ENCODE measurements around the gene TEX14.
A peak's percentile ranks its signal among the peaks of the same experiment; 100 is the strongest.

Gene TEX14

GRCh38 chr17:58538811-58539409 is 152.9 kb downstream of the TEX14 start:
- H3K36me3 ChIP-seq (ENCODE audit: control insufficient read depth, insufficient read depth, low read length): no peaks in the 10 kb centered on the region
- H3K4me3 ChIP-seq (ENCODE audit: insufficient read depth, low read depth, low read length): no peak overlapping the region
- H3K4me1 ChIP-seq (ENCODE audit: control insufficient read depth, insufficient read depth, low read length): no peaks in the 10 kb centered on the region
- 93 to 96% methylated on average over 6 of the region's 6 CpGs for WGBS, 2 experiments
- H3K9me3 ChIP-seq (ENCODE audit: control insufficient read depth, low read length): no peaks in the 10 kb centered on the region
- H3K27ac ChIP-seq (ENCODE audit: insufficient read depth, low read depth, low read length, poor library complexity, severe bottlenecking): no peak overlapping the region
- no peaks in the 10 kb centered on the region for H3K27me3 ChIP-seq (ENCODE audit: control insufficient read depth, insufficient read depth, low read length, poor library complexity, severe bottlenecking)

- no peaks in the 10 kb centered on the region for H3K36me3 ChIP-seq (ENCODE audit: control insufficient read depth, insufficient read depth, low read length)
- 87 to 90% methylated on average over 4 of the region's 4 CpGs for WGBS, 2 experiments
- no peaks in the 10 kb centered on the region for H3K9me3 ChIP-seq (ENCODE audit: control insufficient read depth, low read length)
- peaks cover 4% of the 10 kb centered on the region for H3K4me1 ChIP-seq (ENCODE audit: control insufficient read depth, insufficient read depth, low read length)
- no peak overlapping the region for H3K27ac ChIP-seq (ENCODE audit: insufficient read depth, low read depth, low read length, poor library complexity, severe bottlenecking)
- H3K27me3 ChIP-seq (ENCODE audit: control insufficient read depth, insufficient read depth, low read length, poor library complexity, severe bottlenecking): peaks cover 12% of the 10 kb centered on the region
- no peak overlapping the region for H3K4me3 ChIP-seq (ENCODE audit: insufficient read depth, low read depth, low read length)
Observed at GRCh38 chr17:58537266-58537665, 154.6 kb downstream of the TEX14 start.

GRCh38 chr17:58536542-58536941 is 155.3 kb downstream of the TEX14 start:
- no peaks in the 10 kb centered on the region for H3K9me3 ChIP-seq (ENCODE audit: control insufficient read depth, low read length)
- H3K4me3 ChIP-seq (ENCODE audit: insufficient read depth, low read depth, low read length): no peak overlapping the region
- no peaks in the 10 kb centered on the region for H3K36me3 ChIP-seq (ENCODE audit: control insufficient read depth, insufficient read depth, low read length)
- H3K27me3 ChIP-seq (ENCODE audit: control insufficient read depth, insufficient read depth, low read length, poor library complexity, severe bottlenecking): peaks cover 17% of the 10 kb centered on the region
- WGBS, 2 experiments: 89 to 90% methylated on average over 3 of the region's 3 CpGs
- H3K27ac ChIP-seq (ENCODE audit: insufficient read depth, low read depth, low read length, poor library complexity, severe bottlenecking): no peak overlapping the region
- peaks cover 4% of the 10 kb centered on the region for H3K4me1 ChIP-seq (ENCODE audit: control insufficient read depth, insufficient read depth, low read length)

GRCh38 chr17:58535431-58535830 is 156.4 kb downstream of the TEX14 start:
- Histone ChIP-seq H3K27ac (ENCODE audit: insufficient read depth, low read depth, low read length, poor library complexity, severe bottlenecking) (no peak overlapping the region), H3K4me3 (ENCODE audit: insufficient read depth, low read depth, low read length) (no peak overlapping the region), H3K36me3 (ENCODE audit: control insufficient read depth, insufficient read depth, low read length) (no peaks in the 10 kb centered on the region), H3K9me3 (ENCODE audit: control insufficient read depth, low read length) (no peaks in the 10 kb centered on the region), H3K27me3 (ENCODE audit: control insufficient read depth, insufficient read depth, low read length, poor library complexity, severe bottlenecking) (peaks cover 22% of the 10 kb centered on the region), H3K4me1 (ENCODE audit: control insufficient read depth, insufficient read depth, low read length) (peaks cover 13% of the 10 kb centered on the region)
- WGBS, 2 experiments: 89% methylated on average over 2 of the region's 2 CpGs

- no peak overlapping the region for H3K27ac ChIP-seq (ENCODE audit: insufficient read depth, low read depth, low read length, poor library complexity, severe bottlenecking)
- WGBS, 2 experiments: 88 to 94% methylated on average over 4 of the region's 4 CpGs
- H3K4me1 ChIP-seq (ENCODE audit: control insufficient read depth, insufficient read depth, low read length): peaks cover 17% of the 10 kb centered on the region
- H3K27me3 ChIP-seq (ENCODE audit: control insufficient read depth, insufficient read depth, low read length, poor library complexity, severe bottlenecking): peaks cover 22% of the 10 kb centered on the region
- no peaks in the 10 kb centered on the region for H3K9me3 ChIP-seq (ENCODE audit: control insufficient read depth, low read length)
- no peaks in the 10 kb centered on the region for H3K36me3 ChIP-seq (ENCODE audit: control insufficient read depth, insufficient read depth, low read length)
- H3K4me3 ChIP-seq (ENCODE audit: insufficient read depth, low read depth, low read length): no peak overlapping the region
Observed at GRCh38 chr17:58534901-58535421, 156.9 kb downstream of the TEX14 start.

GRCh38 chr17:58534331-58534730 is 157.5 kb downstream of the TEX14 start:
- H3K9me3 ChIP-seq (ENCODE audit: control insufficient read depth, low read length): no peaks in the 10 kb centered on the region
- WGBS, 2 experiments: 55 to 57% methylated on average over 3 of the region's 3 CpGs
- peaks cover 20% of the 10 kb centered on the region for H3K4me1 ChIP-seq (ENCODE audit: control insufficient read depth, insufficient read depth, low read length)
- H3K27me3 ChIP-seq (ENCODE audit: control insufficient read depth, insufficient read depth, low read length, poor library complexity, severe bottlenecking): peaks cover 22% of the 10 kb centered on the region
- no peaks in the 10 kb centered on the region for H3K36me3 ChIP-seq (ENCODE audit: control insufficient read depth, insufficient read depth, low read length)
- no peak overlapping the region for H3K27ac ChIP-seq (ENCODE audit: insufficient read depth, low read depth, low read length, poor library complexity, severe bottlenecking)
- H3K4me3 ChIP-seq (ENCODE audit: insufficient read depth, low read depth, low read length): no peak overlapping the region

GRCh38 chr17:58533616-58534188 is 158.1 kb downstream of the TEX14 start:
- H3K4me1 ChIP-seq (ENCODE audit: control insufficient read depth, insufficient read depth, low read length): peaks cover 27% of the 10 kb centered on the region
- H3K27ac ChIP-seq (ENCODE audit: insufficient read depth, low read depth, low read length, poor library complexity, severe bottlenecking): no peak overlapping the region
- H3K27me3 ChIP-seq (ENCODE audit: control insufficient read depth, insufficient read depth, low read length, poor library complexity, severe bottlenecking): peaks cover 22% of the 10 kb centered on the region
- no peaks in the 10 kb centered on the region for H3K36me3 ChIP-seq (ENCODE audit: control insufficient read depth, insufficient read depth, low read length)
- H3K4me3 ChIP-seq (ENCODE audit: insufficient read depth, low read depth, low read length): no peak overlapping the region
- H3K9me3 ChIP-seq (ENCODE audit: control insufficient read depth, low read length): no peaks in the 10 kb centered on the region
- WGBS, 2 experiments: 92 to 93% methylated on average over 5 of the region's 5 CpGs

- peaks cover 33% of the 10 kb centered on the region for H3K4me1 ChIP-seq (ENCODE audit: control insufficient read depth, insufficient read depth, low read length)
Observed at GRCh38 chr17:58532555-58532951, 159.3 kb downstream of the TEX14 start.

GRCh38 chr17:58531661-58532554 is 159.9 kb downstream of the TEX14 start:
- 1 to 2% methylated on average over 82 of the region's 82 CpGs for WGBS, 2 experiments
- no peak overlapping the region for H3K27ac ChIP-seq (ENCODE audit: insufficient read depth, low read depth, low read length, poor library complexity, severe bottlenecking)

More at GRCh38 chr17:58532555-58532951, 159.3 kb downstream of the TEX14 start:
- no peaks in the 10 kb centered on the region for H3K36me3 ChIP-seq (ENCODE audit: control insufficient read depth, insufficient read depth, low read length)
- H3K4me3 ChIP-seq (ENCODE audit: insufficient read depth, low read depth, low read length): peak overlapping the region; percentile 55
- H3K27ac ChIP-seq (ENCODE audit: insufficient read depth, low read depth, low read length, poor library complexity, severe bottlenecking): no peak overlapping the region
- WGBS, 2 experiments: 70 to 77% methylated on average over 3 of the region's 3 CpGs
- peaks cover 22% of the 10 kb centered on the region for H3K27me3 ChIP-seq (ENCODE audit: control insufficient read depth, insufficient read depth, low read length, poor library complexity, severe bottlenecking)
- H3K9me3 ChIP-seq (ENCODE audit: control insufficient read depth, low read length): no peaks in the 10 kb centered on the region

GRCh38 chr17:58531122-58531521 is 160.7 kb downstream of the TEX14 start:
- H3K27ac ChIP-seq (ENCODE audit: insufficient read depth, low read depth, low read length, poor library complexity, severe bottlenecking): no peak overlapping the region
- H3K36me3 ChIP-seq (ENCODE audit: control insufficient read depth, insufficient read depth, low read length): no peaks in the 10 kb centered on the region
- 10 to 18% methylated on average over 3 of the region's 3 CpGs for WGBS, 2 experiments
- peak overlapping the region; percentile 55 for H3K4me3 ChIP-seq (ENCODE audit: insufficient read depth, low read depth, low read length)
- H3K27me3 ChIP-seq (ENCODE audit: control insufficient read depth, insufficient read depth, low read length, poor library complexity, severe bottlenecking): peaks cover 22% of the 10 kb centered on the region
- H3K4me1 ChIP-seq (ENCODE audit: control insufficient read depth, insufficient read depth, low read length): peaks cover 33% of the 10 kb centered on the region
- H3K9me3 ChIP-seq (ENCODE audit: control insufficient read depth, low read length): no peaks in the 10 kb centered on the region

More at GRCh38 chr17:58531661-58532554, 159.9 kb downstream of the TEX14 start:
- H3K4me3 ChIP-seq (ENCODE audit: insufficient read depth, low read depth, low read length): peak overlapping the region; percentile 55
- H3K27me3 ChIP-seq (ENCODE audit: control insufficient read depth, insufficient read depth, low read length, poor library complexity, severe bottlenecking): peaks cover 22% of the 10 kb centered on the region
- H3K4me1 ChIP-seq (ENCODE audit: control insufficient read depth, insufficient read depth, low read length): peaks cover 33% of the 10 kb centered on the region
- H3K36me3 ChIP-seq (ENCODE audit: control insufficient read depth, insufficient read depth, low read length): no peaks in the 10 kb centered on the region
- H3K9me3 ChIP-seq (ENCODE audit: control insufficient read depth, low read length): no peaks in the 10 kb centered on the region

Measured in ectodermal cell (in vitro differentiated cells).